Measurements from ENCODE around the gene RIN1. TPM values are rescaled to one million over a fixed set of nuclear protein-coding genes. Genes with fewer than 3 reads are reported as not detected.

RIN1 gene
- total and polyA plus RNA-seq, 9 of the 15 experiments (the other 6 are each of a cell fraction or from before 2014, with no cell fraction given), result 0.01 to 1.2 (median 0.45) TPM; not detected in 1

GRCh38 chr11:66309475-66309874, 26.8 kb downstream of the RIN1 start (continued):
- TF ChIP-seq RCOR1 (IDR thresholded peaks at IDR 0.05; ENCODE audit: borderline replicate concordance in 1 of 2, low read depth in 2 of 2, low read length in 2 of 2) (no peak), JUND (IDR thresholded peaks at IDR 0.05; ENCODE audit: borderline replicate concordance, low read depth, low read length) (no peak), JUND (tag; IDR thresholded peaks at IDR 0.05; ENCODE audit: borderline replicate concordance, low read depth, low read length) (0 out of 3 replicates have a peak, but pooled peaks have one; percentile 9), ZNF445 (CRISPR knock-in tag; IDR thresholded peaks at IDR 0.05; ENCODE audit: low read depth) (no peak), ARID1B (IDR thresholded peaks at IDR 0.05) (peak; percentile 60), CBX8 (IDR thresholded peaks at IDR 0.05; ENCODE audit: borderline replicate concordance, extremely low read depth, low read depth, low read length, poor library complexity, severe bottlenecking) (no peak), ZNF436 (CRISPR knock-in tag; IDR thresholded peaks at IDR 0.05) (no peak), ZNF217 (CRISPR knock-in tag; IDR thresholded peaks at IDR 0.05) (no peak), C11orf30 (IDR thresholded peaks at IDR 0.05; ENCODE audit: low read depth) (peak; percentile 96), CHAMP1 (IDR thresholded peaks at IDR 0.05) (no peak), PYGO2 (tag; IDR thresholded peaks at IDR 0.05) (no peak), ZNF507 (tag; conservative IDR thresholded peaks at IDR 0.05) (no peak), E4F1 (CRISPR knock-in tag; IDR thresholded peaks at IDR 0.05; ENCODE audit: borderline replicate concordance) (no peak), MAFK (IDR thresholded peaks at IDR 0.05; ENCODE audit: low read length) (peak; percentile 87), TFAM (CRISPR knock-in tag; conservative IDR thresholded peaks at IDR 0.05) (no peak), XRCC3 (IDR thresholded peaks at IDR 0.05) (no peak), CREBBP (IDR thresholded peaks at IDR 0.05; ENCODE audit: low read depth, low read length) (no peak), HDAC3 (IDR thresholded peaks at IDR 0.05; ENCODE audit: borderline replicate concordance, partially characterized antibody) (no peak), GTF2A2 (tag; IDR thresholded peaks at IDR 0.05) (no peak)

Measured in K562 (cell line).